NCI-H2227 (cell line): ENCODE results near the gene SKIC8.
"Not testable (repeated sequence)": the region's sequence is repeated elsewhere in the genome, so short reads cannot be mapped to it uniquely, and the experiment has no call there.

Source experiments
- DNase-seq: peaks from one replicate; lab custom pipeline; 2025; ENCODE audit not compliant: unreplicated experiment; lab: John Stamatoyannopoulos, UW

The SKIC8 gene

GRCh38 chr15:78259232-78259631 is 40.2 kb downstream of the SKIC8 start:
- no peak for DNase-seq

- no peak for DNase-seq
Measured at GRCh38 chr15:78257681-78258080, 41.7 kb downstream of the SKIC8 start.

- no peak for DNase-seq
Measured at GRCh38 chr15:78256044-78256437, 43.4 kb downstream of the SKIC8 start.

GRCh38 chr15:78255421-78256043 is 43.9 kb downstream of the SKIC8 start:
- DNase-seq = no peak

DNA sequence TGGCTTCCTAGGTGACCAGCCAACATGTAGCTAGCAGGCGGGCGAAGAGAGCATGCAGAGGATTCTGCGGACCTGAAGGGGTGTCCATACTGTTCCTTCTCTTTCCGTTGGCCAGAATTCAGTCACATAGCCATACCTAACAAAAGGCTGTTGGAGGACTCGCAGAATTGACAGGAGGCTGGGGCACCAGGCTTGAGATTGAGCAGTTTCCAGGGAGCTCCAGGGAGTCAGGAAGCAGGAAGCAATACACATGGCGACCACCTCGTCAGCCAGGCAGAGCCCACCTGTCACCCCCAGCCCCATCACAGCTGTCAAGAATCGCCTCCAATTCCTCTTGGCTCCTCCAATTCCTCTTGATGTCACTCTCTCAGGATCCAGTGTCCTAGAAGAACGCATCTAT is 48.3 kb downstream of the SKIC8 start:
- DNase-seq = no peak

DNA sequence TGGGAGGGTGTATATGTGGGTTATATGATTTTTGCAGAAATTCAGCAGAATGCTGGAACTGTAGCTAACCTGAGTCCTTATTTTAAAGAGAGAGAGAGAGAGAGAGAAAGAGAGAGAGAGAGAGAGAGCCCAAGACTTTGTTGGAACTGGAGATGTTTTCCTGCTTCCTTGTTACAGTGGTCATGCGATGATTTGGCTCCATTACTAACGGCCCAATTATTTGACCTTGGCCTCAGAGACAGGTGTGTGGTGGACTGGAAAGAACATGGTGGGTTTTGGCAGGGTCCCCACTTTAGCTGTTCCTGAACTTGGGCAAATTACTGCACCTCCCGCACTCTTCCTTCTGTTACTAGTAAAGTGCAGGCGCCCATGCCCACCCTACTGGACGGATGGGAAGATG is 50.3 kb downstream of the SKIC8 start:
- DNase-seq = no peak

DNA sequence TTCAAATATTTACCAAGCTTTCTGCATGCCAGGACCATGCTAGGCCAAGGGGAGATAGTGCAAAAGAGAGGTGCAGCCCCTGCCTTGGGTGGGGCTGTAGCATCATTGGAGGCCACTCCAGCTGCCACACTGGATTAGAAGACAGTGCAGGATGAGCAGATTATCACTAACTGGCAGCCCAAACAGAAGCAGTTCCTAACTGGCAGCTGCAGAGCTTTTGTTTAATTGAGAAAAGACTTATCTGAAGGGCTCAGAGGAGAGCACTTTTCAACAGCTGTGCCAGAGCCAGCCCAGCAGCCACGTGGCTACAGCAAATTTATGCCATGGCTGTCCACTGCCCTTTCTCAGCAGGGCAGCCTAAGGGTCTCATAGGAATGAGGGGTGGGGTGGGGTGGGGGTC is 51.5 kb downstream of the SKIC8 start:
- DNase-seq = no peak

GRCh38 chr15:78245976-78246620 is 53.3 kb downstream of the SKIC8 start:
- DNase-seq = not testable (repeated sequence)

GRCh38 chr15:78245392-78245791 is 54.0 kb downstream of the SKIC8 start:
- DNase-seq = not testable (repeated sequence)

- DNase-seq = no peak
Measured at GRCh38 chr15:78244893-78245292, 54.5 kb downstream of the SKIC8 start.

DNA sequence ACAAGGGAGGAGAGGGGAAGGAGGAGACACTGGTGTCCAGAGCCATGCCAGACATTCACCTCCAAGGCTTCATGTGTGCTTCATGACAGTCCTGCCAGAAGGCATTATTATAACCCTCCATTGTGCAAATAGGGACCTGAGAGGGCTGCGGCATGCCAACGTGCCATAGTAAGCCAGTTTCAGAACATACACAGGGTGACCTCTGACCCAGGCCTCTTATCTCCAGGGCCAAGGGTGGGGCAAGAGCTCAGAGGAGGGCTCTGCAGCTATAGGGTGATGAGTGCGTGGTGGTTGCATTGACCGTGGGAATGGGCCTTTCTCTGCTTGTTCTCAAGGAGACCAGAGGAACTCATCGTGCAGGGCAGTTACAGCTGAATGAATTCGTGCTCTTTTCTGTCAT is 55.3 kb downstream of the SKIC8 start:
- no peak for DNase-seq

- no peak for DNase-seq
Measured at GRCh38 chr15:78243491-78243941, 55.9 kb downstream of the SKIC8 start.

DNA sequence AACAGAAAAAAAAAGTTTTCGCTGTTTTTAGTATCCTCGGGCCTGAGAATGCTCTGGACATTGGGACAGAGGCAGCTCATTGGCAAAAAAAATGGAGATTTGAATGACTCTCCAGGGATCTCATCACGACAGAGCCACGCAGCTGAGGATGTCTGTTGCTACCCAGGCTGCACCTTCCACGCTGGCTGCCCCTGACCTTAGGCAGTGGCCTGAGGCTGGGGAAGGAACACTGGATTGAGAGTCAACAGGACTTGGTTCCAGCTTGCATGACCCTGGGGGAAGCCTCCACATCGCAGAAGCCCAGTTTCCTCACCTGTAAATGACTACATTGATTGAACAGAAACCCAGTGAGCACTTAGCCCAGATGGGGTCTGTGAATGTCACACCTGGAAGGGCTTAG is 56.4 kb downstream of the SKIC8 start:
- no peak for DNase-seq

DNA sequence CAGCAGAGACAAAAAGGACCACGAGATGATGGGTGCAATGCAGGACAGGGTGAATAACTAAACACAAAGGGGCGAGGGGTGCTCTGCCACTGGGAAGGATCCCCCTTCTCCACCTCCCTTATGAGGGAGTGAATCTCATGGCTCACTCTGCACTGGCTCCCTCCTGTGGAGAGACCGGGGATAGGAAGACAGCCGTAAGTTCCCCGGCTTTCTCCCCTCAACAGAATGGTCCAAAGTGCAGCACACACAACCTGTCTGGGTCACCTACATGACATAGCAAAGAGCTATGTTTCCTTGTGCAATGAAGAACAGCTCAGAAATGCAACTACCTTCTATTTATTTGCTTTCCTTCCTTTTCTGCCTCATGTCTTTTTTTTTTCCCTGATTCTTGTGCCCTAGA is 57.3 kb downstream of the SKIC8 start:
- peak; percentile 3 for DNase-seq

DNA sequence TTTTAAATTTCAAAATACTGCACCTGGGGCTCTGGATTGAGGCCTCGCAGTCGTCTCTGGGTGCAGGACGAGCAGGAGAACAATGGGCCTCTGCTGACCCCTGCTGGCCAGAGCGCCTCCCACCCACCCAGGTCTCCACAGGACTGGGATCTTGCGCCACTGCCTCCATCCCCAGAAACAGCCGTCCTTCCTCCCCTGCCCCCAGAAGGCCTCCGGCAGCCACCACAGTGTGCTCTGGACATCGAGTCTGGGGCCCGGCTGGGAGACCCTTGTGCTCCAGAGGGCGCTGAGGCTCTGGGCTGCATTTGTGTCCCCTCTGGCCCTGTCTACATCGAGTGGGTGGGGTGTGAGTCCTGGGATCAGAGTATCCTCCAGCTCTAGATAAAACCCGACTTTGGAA is 58.4 kb downstream of the SKIC8 start:
- DNase-seq = peak; percentile 68

- DNase-seq = no peak
Measured at GRCh38 chr15:78239811-78240210, 59.6 kb downstream of the SKIC8 start.

DNA sequence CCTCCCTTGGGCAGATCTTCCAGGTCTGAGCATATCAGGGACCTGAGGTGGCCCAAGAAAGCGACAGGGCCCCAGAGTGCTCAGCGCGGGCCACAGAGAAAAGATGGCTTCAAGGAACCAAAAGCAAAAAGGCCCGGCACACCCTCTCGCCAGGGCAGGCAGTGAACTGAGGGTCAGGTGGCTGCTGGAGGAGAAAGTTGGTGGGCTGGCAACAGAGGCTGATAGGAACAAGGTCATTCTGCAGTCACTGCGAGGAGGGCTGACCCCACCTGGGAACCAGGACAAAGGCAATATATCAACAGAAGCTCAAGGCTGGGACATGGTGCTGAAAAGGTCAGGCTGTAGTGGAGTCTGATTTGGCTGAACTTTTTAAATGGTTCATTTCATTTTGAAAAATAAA is 62.3 kb downstream of the SKIC8 start:
- no peak for DNase-seq

GRCh38 chr15:78236491-78236890 is 62.9 kb downstream of the SKIC8 start:
- no peak for DNase-seq

GRCh38 chr15:78234515-78235040 is 64.8 kb downstream of the SKIC8 start, which contains the start of gene ACSBG1:
ACSBG1 (minus strand) TSS chr15:78234565; CDS start chr15:78234501, 64 bp downstream.
- DNase-seq = no peak

- no peak for DNase-seq
Measured at GRCh38 chr15:78233496-78233895, 65.9 kb downstream of the SKIC8 start.
